Neuron (in vitro differentiated cells): ENCODE measurements around the gene C16orf96.

Experiments used
- H2AFZ ChIP-seq: one replicate; pipeline ENCODE4 v1.6.1; 2013; ENCODE audit warnings: low read depth, mild to moderate bottlenecking, inconsistent platforms, low read length, moderate library complexity
- H3K27me3 ChIP-seq: one replicate; pipeline ENCODE4 v1.6.1; 2013; ENCODE audit warnings: low read length; ENCODE audit not compliant: insufficient read depth
- H3K36me3 ChIP-seq: one replicate; pipeline ENCODE4 v1.6.1; 2013; ENCODE audit warnings: low read length; ENCODE audit not compliant: insufficient read depth
- H3K4me1 ChIP-seq: one replicate; pipeline ENCODE4 v1.6.1; 2013; ENCODE audit warnings: low read length; ENCODE audit not compliant: insufficient read depth
- H3K4me3 ChIP-seq: 2 replicates; pipeline ENCODE4 v1.5.1; 2013; ENCODE audit warnings: mild to moderate bottlenecking, low read length, moderate library complexity
- H3K9me3 ChIP-seq: one replicate; pipeline ENCODE4 v1.6.1; 2013; ENCODE audit warnings: low read length

C16orf96 gene

DNA sequence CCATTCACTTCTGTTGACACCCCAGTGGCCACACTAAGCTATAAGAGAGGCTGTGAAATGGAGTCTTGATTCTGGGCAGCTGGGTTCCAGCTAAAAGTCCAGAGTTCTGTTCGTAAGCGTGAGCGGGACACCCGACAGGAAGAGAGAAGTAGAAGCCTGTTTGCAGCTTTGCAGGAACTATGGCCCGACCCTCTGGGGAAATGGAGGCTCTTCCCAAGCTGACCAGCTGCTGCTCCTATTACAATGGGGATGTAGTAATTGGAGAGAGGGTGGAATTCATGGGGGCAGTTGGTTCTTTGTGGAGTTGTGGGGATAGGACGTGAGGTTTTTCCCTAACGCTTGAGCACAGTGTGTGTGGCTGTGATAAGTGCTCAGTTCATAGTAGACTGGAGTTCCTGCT lies 30.2 kb downstream of the C16orf96 start:
- no peaks in the 10 kb centered on the region for H3K4me1 ChIP-seq
- no peaks in the 10 kb centered on the region for H3K27me3 ChIP-seq

GRCh38 chr16:4588386-4588785 lies 32.2 kb downstream of the C16orf96 start:
- H3K36me3 ChIP-seq: no peaks in the 10 kb centered on the region
- no peak overlapping the region for H3K4me3 ChIP-seq
- H3K27me3 ChIP-seq: no peaks in the 10 kb centered on the region
- H2AFZ ChIP-seq: no peak overlapping the region
- peaks cover 5% of the 10 kb centered on the region for H3K4me1 ChIP-seq
- no peaks in the 10 kb centered on the region for H3K9me3 ChIP-seq

More for the DNA sequence above, 30.2 kb downstream of the C16orf96 start:
- Histone ChIP-seq H2AFZ (no peak overlapping the region), H3K4me3 (no peak overlapping the region), H3K36me3 (no peaks in the 10 kb centered on the region), H3K9me3 (no peaks in the 10 kb centered on the region)

DNA sequence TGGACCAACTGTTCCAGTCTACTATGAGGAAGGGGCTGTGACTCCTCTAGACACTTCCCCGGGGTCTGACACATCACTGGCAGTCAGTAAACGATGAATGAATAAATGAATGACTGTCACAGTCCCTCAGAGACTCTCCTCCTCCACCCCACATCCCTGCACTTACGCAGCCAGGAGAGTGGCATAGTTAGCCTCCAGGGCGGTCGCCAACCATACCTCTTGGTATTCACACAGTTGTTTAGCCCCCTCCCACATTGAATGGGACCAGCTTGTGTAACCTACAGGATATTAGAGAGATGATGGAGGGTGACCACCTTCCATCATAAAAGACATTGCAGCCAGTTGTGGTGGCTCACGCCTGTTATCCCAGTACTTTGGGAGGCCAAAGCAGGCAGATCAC lies 32.8 kb downstream of the C16orf96 start:
- Histone ChIP-seq H3K4me1 (peaks cover 5% of the 10 kb centered on the region), H3K27me3 (no peaks in the 10 kb centered on the region), H3K9me3 (no peaks in the 10 kb centered on the region), H2AFZ (no peak overlapping the region), H3K4me3 (no peak overlapping the region), H3K36me3 (no peaks in the 10 kb centered on the region)

- no peaks in the 10 kb centered on the region for H3K36me3 ChIP-seq
- no peak overlapping the region for H2AFZ ChIP-seq
- no peak overlapping the region for H3K4me3 ChIP-seq
- peaks cover 5% of the 10 kb centered on the region for H3K4me1 ChIP-seq
- no peaks in the 10 kb centered on the region for H3K9me3 ChIP-seq
- H3K27me3 ChIP-seq: no peaks in the 10 kb centered on the region
Observed at GRCh38 chr16:4591191-4591590, 35.1 kb downstream of the C16orf96 start.

DNA sequence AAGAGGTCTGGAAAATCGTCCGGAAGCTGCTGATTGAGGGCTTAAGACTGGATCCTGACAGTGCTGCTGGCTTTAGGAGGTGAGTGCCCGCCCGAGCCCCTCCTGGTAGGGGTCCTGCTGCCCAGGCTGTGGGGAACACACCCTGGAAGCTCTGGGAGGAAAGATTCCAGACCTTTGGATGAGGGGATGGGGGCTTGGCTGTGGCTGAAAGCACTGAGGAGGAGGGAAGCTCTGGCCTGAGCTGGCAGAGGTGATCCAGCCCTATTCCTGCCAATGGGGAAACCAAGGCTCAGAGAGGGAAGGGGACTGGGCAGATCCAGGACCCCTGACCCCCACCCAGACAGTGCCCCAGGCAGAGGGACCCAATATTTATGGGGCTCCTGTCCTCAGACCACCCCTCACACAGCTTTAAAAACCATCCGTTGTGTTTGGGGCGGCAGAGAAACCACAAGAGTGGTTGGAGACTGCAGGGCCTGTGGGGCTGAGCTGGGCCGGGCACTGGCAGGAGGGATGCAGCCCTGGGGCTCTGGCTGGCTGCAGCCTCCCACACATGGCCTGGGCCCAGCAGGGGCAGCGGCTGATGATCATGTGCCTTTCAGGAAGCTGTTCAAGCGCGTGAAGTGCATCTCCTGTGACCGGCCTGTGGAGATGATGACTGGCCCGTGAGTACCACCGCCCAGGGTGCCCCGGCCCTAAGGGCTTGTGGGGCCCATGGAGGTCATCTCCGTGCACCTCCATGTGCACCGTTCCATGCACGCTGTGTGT lies 35.7 kb downstream of the C16orf96 start:
- Histone ChIP-seq H3K27me3 (no peaks in the 10 kb centered on the region), H3K9me3 (no peaks in the 10 kb centered on the region), H3K4me3 (no peak overlapping the region), H3K36me3 (no peaks in the 10 kb centered on the region), H2AFZ (no peak overlapping the region), H3K4me1 (peaks cover 5% of the 10 kb centered on the region)

DNA sequence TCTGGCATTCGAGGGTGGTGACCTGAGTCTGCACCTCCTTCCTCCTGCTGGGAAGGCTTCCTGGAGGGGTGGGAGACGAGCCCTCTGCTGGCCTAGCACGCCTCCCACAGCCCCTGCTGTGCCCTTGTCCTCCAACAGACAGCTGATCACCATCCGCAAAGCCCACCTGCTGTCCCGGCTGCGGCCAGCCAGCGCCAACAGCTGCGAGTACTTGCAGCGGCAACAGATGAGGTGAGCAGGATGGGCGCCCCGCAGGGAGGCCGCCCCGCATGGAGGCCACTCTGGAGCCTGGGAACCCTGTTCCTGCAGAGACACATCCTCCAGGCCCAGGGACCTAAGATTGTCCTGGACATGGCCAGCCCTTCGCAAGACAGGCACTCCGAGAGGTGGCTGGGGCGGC lies 36.9 kb downstream of the C16orf96 start:
- no peaks in the 10 kb centered on the region for H3K27me3 ChIP-seq
- H3K36me3 ChIP-seq: no peaks in the 10 kb centered on the region
- H3K4me1 ChIP-seq: peaks cover 5% of the 10 kb centered on the region
- no peak overlapping the region for H2AFZ ChIP-seq
- no peak overlapping the region for H3K4me3 ChIP-seq
- H3K9me3 ChIP-seq: no peaks in the 10 kb centered on the region

DNA sequence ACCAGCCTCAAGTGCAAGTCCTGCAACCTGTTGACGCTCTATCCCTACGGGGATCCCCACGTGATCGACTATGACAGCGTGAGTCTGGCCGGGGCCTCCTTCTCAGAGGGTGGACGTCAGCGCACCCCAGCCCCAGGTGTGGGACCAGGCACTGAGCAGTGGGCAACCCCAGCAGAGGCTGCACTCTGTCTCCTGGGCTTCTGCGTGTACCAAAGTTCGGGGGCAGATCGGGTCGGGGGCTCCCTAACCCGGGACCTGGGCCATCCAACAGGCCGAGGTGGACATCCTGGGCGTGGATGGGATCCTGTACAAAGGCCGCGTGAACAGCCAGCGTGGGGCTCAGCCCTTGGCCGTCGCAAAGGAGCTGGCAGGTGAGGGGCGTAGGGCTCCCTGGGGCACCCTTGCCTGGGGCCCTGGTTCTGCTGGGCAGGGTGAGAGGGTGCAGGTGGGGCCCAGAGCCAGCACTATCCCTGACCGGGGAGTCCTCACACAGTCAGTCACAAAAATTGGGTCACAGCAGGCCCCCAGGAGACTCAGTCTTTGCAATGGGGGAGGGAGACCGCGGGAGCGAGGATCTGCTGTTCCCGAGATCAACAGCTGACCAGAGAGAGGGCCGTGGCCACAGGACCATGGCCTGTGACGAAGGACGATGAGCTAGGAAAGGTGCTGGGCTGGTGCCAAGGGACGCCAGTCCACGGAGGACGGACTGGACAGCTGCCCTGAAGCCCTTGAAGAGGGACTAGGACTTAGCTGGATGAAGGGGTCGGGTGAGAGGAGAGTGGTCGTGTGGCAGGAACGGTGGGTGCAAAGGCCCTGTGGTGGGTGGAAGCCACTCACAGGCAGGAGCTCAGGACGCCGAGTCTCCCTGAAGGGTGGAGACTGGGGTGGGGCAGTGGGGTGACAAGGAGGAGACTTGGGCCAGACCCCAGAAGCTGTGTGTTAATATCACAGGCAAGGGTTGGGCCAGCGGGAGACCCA lies 38.6 kb downstream of the C16orf96 start:
- Histone ChIP-seq H3K36me3 (no peaks in the 10 kb centered on the region), H3K4me1 (peaks cover 5% of the 10 kb centered on the region), H2AFZ (no peak overlapping the region), H3K27me3 (no peaks in the 10 kb centered on the region), H3K4me3 (no peak overlapping the region), H3K9me3 (no peaks in the 10 kb centered on the region)

- H2AFZ ChIP-seq: no peak overlapping the region
- H3K9me3 ChIP-seq: no peaks in the 10 kb centered on the region
- peaks cover 16% of the 10 kb centered on the region for H3K4me1 ChIP-seq
- no peak overlapping the region for H3K4me3 ChIP-seq
- H3K36me3 ChIP-seq: no peaks in the 10 kb centered on the region
- no peaks in the 10 kb centered on the region for H3K27me3 ChIP-seq
Observed at GRCh38 chr16:4597174-4597573, 41.0 kb downstream of the C16orf96 start.

DNA sequence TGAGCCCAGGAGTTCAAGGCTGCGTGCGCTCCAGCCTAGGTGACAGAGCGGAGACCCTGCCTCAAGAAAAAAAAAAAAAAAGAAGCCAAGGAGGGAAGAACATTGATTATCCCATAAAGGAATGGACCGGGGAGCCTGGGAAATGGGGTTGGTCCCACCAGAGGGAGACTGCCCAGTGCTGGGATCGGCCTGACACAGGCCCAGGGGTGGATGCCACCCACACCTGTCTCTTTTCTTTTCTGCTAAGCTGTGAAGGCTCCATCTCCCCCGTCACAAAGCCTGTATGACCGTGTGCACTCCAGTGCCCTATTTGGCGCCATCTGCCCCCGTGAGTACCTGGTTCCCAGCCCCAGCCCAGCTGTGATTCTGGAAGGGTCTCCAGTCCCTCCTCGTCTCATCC lies 42.9 kb downstream of the C16orf96 start:
- H3K36me3 ChIP-seq: no peaks in the 10 kb centered on the region
- H3K9me3 ChIP-seq: no peaks in the 10 kb centered on the region
- H3K4me3 ChIP-seq: no peak overlapping the region
- no peaks in the 10 kb centered on the region for H3K27me3 ChIP-seq
- peaks cover 11% of the 10 kb centered on the region for H3K4me1 ChIP-seq
- H2AFZ ChIP-seq: no peak overlapping the region

DNA sequence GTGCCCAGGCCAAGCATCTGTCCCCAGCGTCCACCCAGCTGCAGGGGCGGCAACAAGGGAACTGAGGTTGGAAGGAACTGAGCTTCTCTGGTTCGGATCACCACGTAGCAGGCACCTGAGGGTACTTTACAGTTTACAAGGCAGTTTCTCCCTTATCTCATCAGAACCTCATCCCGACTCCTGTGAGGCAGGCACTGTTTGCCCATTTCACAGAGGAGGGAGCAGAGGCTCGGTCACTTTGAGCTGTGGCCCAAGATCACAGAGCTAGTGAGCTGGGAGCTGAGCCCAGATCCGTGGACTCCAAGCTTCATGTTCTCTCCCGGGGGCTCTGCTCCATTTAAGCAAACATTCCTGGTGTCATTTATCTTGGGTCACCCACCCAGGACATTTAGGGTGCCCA lies 43.4 kb downstream of the C16orf96 start:
- H3K36me3 ChIP-seq: no peaks in the 10 kb centered on the region
- H2AFZ ChIP-seq: no peak overlapping the region
- no peaks in the 10 kb centered on the region for H3K27me3 ChIP-seq
- no peak overlapping the region for H3K4me3 ChIP-seq
- no peaks in the 10 kb centered on the region for H3K9me3 ChIP-seq
- H3K4me1 ChIP-seq: peaks cover 11% of the 10 kb centered on the region

DNA sequence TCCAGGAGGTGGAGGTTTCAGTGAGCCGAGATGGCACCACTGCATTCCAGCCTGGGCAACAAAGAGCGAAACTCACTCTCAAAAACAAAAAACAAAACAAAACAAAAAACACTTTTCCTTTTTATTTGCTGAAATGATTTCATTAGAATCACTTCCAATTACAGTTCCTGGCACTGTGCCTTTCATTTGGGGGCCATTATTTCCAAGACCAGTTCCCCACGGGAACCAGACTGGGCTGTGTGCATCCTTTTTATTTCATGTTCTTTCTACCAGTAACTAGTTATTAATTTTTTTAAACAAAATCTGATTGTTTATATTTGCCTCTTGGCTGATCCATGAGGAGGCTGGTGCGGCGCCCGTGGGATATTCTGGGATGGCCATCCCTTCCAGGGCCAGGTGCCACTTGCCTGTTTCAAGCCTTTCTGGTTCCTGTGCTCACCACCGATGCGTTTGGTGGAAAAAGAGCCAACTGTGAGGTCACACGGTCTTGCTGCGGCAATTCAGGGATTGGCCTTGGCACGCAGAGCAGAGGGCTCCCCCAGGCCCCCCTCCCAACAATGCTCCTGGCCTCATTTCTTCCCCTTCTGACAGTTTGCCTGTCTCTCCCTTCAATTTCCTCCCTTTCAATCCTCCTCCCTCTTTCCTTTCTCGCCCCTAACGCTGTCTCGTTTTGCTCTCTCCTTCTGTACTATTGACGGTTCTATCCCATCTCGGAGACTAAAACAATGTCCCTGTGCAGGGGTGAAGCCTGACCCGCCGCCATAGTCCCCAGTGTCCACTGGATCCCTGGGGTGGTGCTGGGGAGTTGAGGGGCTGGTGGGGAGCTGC lies 45.1 kb downstream of the C16orf96 start:
- no peaks in the 10 kb centered on the region for H3K27me3 ChIP-seq
- no peak overlapping the region for H2AFZ ChIP-seq
- no peaks in the 10 kb centered on the region for H3K36me3 ChIP-seq
- no peak overlapping the region for H3K4me3 ChIP-seq
- H3K9me3 ChIP-seq: no peaks in the 10 kb centered on the region
- peaks cover 11% of the 10 kb centered on the region for H3K4me1 ChIP-seq

GRCh38 chr16:4601864-4602186 lies 45.7 kb downstream of the C16orf96 start:
- Histone ChIP-seq H3K4me1 (peaks cover 11% of the 10 kb centered on the region), H3K27me3 (no peaks in the 10 kb centered on the region), H3K9me3 (no peaks in the 10 kb centered on the region), H3K4me3 (no peak overlapping the region), H2AFZ (no peak overlapping the region), H3K36me3 (no peaks in the 10 kb centered on the region)

DNA sequence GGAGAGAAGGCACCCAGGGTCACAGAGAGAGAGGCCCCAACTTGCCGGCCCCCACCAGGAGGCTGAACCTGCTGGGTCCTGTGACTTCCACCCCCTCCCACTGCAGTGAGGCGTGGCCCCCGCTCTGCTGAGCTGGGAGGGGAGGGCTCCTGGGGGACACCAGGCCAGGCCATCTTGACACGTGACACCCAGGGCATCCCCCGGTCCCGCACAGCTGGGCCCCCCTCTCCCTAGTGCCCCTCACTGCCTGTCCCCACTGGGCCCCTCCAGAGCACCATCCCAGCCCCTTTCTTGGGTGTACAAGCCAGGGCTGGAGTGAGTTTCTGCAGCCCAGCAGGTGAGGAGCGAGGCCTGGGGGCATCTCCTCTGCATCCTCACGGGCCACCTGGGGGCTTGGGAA lies 46.2 kb downstream of the C16orf96 start:
- Histone ChIP-seq H3K36me3 (peaks cover 1% of the 10 kb centered on the region), H3K4me3 (no peak overlapping the region), H3K9me3 (no peaks in the 10 kb centered on the region), H3K27me3 (no peaks in the 10 kb centered on the region), H3K4me1 (peaks cover 11% of the 10 kb centered on the region), H2AFZ (no peak overlapping the region)
